IMR-90 (cell line): ENCODE results near the gene COMMD1. TPM values are rescaled to one million over a fixed set of nuclear protein-coding genes. Genes with fewer than 3 reads are reported as not detected.
"Not testable (repeated sequence)": the region's sequence is repeated elsewhere in the genome, so short reads cannot be mapped to it uniquely, and the experiment has no call there.

Experiments used
- ATAC-seq: fragments of 200-7000 bp; cut with Tn5 transposase; 2 replicates; pipeline ENCODE4 v1.9.1; 2020; ENCODE audit warnings: low read depth, mild to moderate bottlenecking, moderate library complexity
- BruUV-seq: library from RNA; stranded (reverse); fragments of 400-500 nt; replicated peaks from 2 replicates; lab custom pipeline; 2021; lab: Mats Ljungman, UMichigan
- CTCF ChIA-PET: fragments of 300-600 bp; formaldehyde crosslinking; extraction: SDS; loops from one replicate; lab custom pipeline; 2021; ENCODE audit warnings: antibody characterized with exemption; lab: Yijun Ruan, JAX
- POLR2A ChIA-PET: fragments of 300-600 bp; sonication (Branson Sonifier 250); formaldehyde crosslinking; loops from one replicate; lab custom pipeline; 2022; ENCODE audit warnings: antibody characterized with exemption; ENCODE audit not compliant: unreplicated experiment; lab: Charles Lee
- DNase-seq: peaks from one replicate; pipeline ENCODE4 v3.0.0; 2013
- H2AFZ ChIP-seq: replicated peaks from 2 replicates; pipeline ENCODE3; 2013; ENCODE audit warnings: low read length, mild to moderate bottlenecking; ENCODE audit not compliant: poor library complexity
- H2AK5ac ChIP-seq: 2 replicates; pipeline ENCODE4 v1.6.1; 2013; ENCODE audit warnings: low read depth, low read length, inconsistent platforms
- H2AK9ac ChIP-seq: replicated peaks from 2 replicates; pipeline ENCODE3; 2013; ENCODE audit warnings: mild to moderate bottlenecking, low read depth, low read length, moderate library complexity; ENCODE audit not compliant: poor library complexity
- H2BK120ac ChIP-seq: 2 replicates; pipeline ENCODE4 v1.6.1; 2013; ENCODE audit warnings: low read depth, low read length, inconsistent platforms
- H2BK15ac ChIP-seq: 3 replicates; pipeline ENCODE4 v1.6.1; 2013; ENCODE audit warnings: low read depth, low read length, inconsistent platforms
- H2BK20ac ChIP-seq: 2 replicates; pipeline ENCODE4 v1.6.1; 2013; ENCODE audit warnings: low read depth, mild to moderate bottlenecking, inconsistent platforms, low read length, moderate library complexity
- H2BK5ac ChIP-seq: 2 replicates; pipeline ENCODE4 v1.6.1; 2013; ENCODE audit warnings: mild to moderate bottlenecking, low read depth, low read length, inconsistent platforms; ENCODE audit not compliant: poor library complexity, severe bottlenecking
- H3K14ac ChIP-seq: replicated peaks from 2 replicates; pipeline ENCODE4 v1.6.1; 2013; ENCODE audit warnings: low read depth, low read length, inconsistent platforms
- H3K18ac ChIP-seq: 2 replicates; pipeline ENCODE4 v1.6.1; 2013; ENCODE audit warnings: low read depth, low read length, control low read depth
- H3K23ac ChIP-seq: 2 replicates; pipeline ENCODE4 v1.6.1; 2013; ENCODE audit warnings: low read depth, low read length, inconsistent platforms
- H3K27ac ChIP-seq: 2 replicates; pipeline ENCODE4 v1.5.1; 2013; ENCODE audit warnings: mild to moderate bottlenecking, control low read depth, low read length; ENCODE audit not compliant: insufficient read depth
- H3K27me3 ChIP-seq: 2 replicates; pipeline ENCODE4 v1.6.1; 2013; ENCODE audit warnings: low read length; ENCODE audit not compliant: control insufficient read depth, insufficient read depth
- H3K36me3 ChIP-seq: 2 replicates; pipeline ENCODE4 v1.6.1; 2013; ENCODE audit warnings: low read length, mixed read lengths; ENCODE audit not compliant: control insufficient read depth, insufficient read depth
- H3K4ac ChIP-seq: 2 replicates; pipeline ENCODE4 v1.6.1; 2013; ENCODE audit warnings: low read depth, low read length, inconsistent platforms
- H3K4me1 ChIP-seq: 2 replicates; pipeline ENCODE4 v1.6.1; 2013; ENCODE audit warnings: low read length, mixed read lengths; ENCODE audit not compliant: control insufficient read depth, insufficient read depth
- H3K4me2 ChIP-seq: 2 replicates; pipeline ENCODE4 v1.6.1; 2013; ENCODE audit warnings: low read depth, mild to moderate bottlenecking, control low read depth, low read length, moderate library complexity
- H3K4me3 ChIP-seq: 2 replicates; pipeline ENCODE4 v1.5.1; 2013; ENCODE audit warnings: low read depth, mild to moderate bottlenecking, control low read depth, low read length, moderate library complexity; ENCODE audit not compliant: insufficient read depth
- H3K56ac ChIP-seq: 2 replicates; pipeline ENCODE4 v1.6.1; 2013; ENCODE audit warnings: low read length, inconsistent platforms; ENCODE audit not compliant: insufficient read depth; ENCODE audit errors: extremely low read depth
- H3K79me1 ChIP-seq, 2 experiments: 2 replicates each; pipeline ENCODE4 v1.6.1; 2013; ENCODE audit warnings: low read length in 2 of 2, inconsistent platforms in 1 of 2, low read depth in 1 of 2
- H3K9ac ChIP-seq: 2 replicates; pipeline ENCODE4 v1.6.1; 2013; ENCODE audit warnings: low read depth, low read length, control low read depth
- H3K9me1 ChIP-seq: 2 replicates; pipeline ENCODE4 v1.6.1; 2013; ENCODE audit warnings: low read length, inconsistent platforms; ENCODE audit not compliant: insufficient read depth
- H3K9me3 ChIP-seq: 2 replicates; pipeline ENCODE4 v1.6.1; 2013; ENCODE audit warnings: low read length; ENCODE audit not compliant: control insufficient read depth, insufficient read depth
- H4K20me1 ChIP-seq: 2 replicates; pipeline ENCODE4 v1.6.1; 2013; ENCODE audit warnings: low read length, inconsistent platforms; ENCODE audit not compliant: insufficient read depth
- H4K5ac ChIP-seq: 2 replicates; pipeline ENCODE4 v1.6.1; 2013; ENCODE audit warnings: mild to moderate bottlenecking, low read depth, low read length, control low read depth
- H4K8ac ChIP-seq, 2 experiments: 2 replicates each; pipeline ENCODE4 v1.6.1; 2013; ENCODE audit warnings: low read depth in 2 of 2, low read length in 2 of 2, control low read depth in 1 of 2, inconsistent platforms in 1 of 2
- H4K91ac ChIP-seq: 2 replicates; pipeline ENCODE4 v1.6.1; 2013; ENCODE audit warnings: low read depth, low read length, inconsistent platforms; ENCODE audit not compliant: insufficient read depth
- BHLHE40 ChIP-seq: fragments of 150-350 bp; IDR thresholded peaks from 2 replicates; pipeline ENCODE4 v1.6.1; 2016; ENCODE audit warnings: mild to moderate bottlenecking, low read depth, low read length
- NFE2L2 ChIP-seq: fragments of 150-350 bp; IDR thresholded peaks from 2 replicates; pipeline ENCODE4 v1.6.1; 2016; ENCODE audit warnings: low read depth, mild to moderate bottlenecking, low read length
- RCOR1 ChIP-seq: IDR thresholded peaks from 2 replicates; pipeline ENCODE4 v1.6.1; 2012; ENCODE audit warnings: mild to moderate bottlenecking, low read length, improper control_type of control experiment; ENCODE audit not compliant: insufficient replicate concordance
- WGBS, 2 experiments: methylation state at CpG; one replicate each; pipeline versions ENCODE4 v1.1.5 to v1.1.7; 2013; ENCODE audit warnings: missing lambda C conversion rate in 2 of 2; ENCODE audit not compliant: insufficient read length in 1 of 2; ENCODE audit errors: extremely low coverage in 2 of 2; 5-methylcytosine and 5-hydroxymethylcytosine counted together
- dilution Hi-C: fragments of 300-500 bp; cut with HindIII; formaldehyde crosslinking; loops from one replicate; pipeline ENCODE4 v1.14.3; 2018; ENCODE audit warnings: low sequenced_read_pairs; ENCODE audit not compliant: unreplicated experiment
- in situ Hi-C: fragments of 300-500 bp; cut with MboI; formaldehyde crosslinking; loops from 3 replicates; pipeline ENCODE4 v1.14.3; 2019; ENCODE audit warnings: low sequenced_read_pairs, inconsistent platforms, mixed read lengths
- intact Hi-C: fragments of 100-400 bp; cut with micrococcal nuclease; formaldehyde crosslinking; loops from 2 replicates; pipeline ENCODE4 v1.10.0; 2022
- polyA plus RNA-seq, 3 experiments: library from polyadenylated mRNA; depleted of rRNA; stranded (reverse); fragments of >200 nt; gene quantifications; 2 replicates each; pipeline ENCODE4 v1.2.3, GENCODE V29; 2012; ENCODE audit warnings: low replicate concordance in 1 of 3
- total RNA-seq: library from RNA; depleted of rRNA; stranded (reverse); fragments of >200 nt; gene quantifications from 2 replicates; pipeline ENCODE4 v1.2.3, GENCODE V29; 2012

Gene COMMD1
- total and polyA plus RNA-seq, 2 of the 4 experiments (the other 2 are of a cell fraction): 42.8 to 60.4 TPM

DNA sequence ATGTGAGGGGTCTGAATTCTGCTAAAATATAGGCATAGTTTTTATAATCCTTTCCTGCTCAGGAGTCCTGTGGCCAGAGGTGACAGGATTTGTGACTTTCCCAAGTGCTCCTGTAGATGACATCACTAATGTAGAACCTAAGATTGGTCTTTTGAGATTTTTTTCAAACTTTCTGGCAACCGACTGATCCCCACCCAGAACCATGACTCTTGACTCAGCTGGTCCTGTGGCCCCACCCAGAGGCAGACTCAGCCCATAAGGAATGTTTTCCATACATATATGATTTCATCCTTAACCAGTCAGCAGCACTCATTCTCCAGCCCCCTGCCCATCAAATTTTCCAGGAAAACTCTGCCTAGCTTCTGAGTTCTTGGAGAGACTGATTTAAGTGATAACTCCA is 46.8 kb downstream of the COMMD1 start:
- dilution Hi-C loops: no loop called here

GRCh38 chr2:61954856-61955255 is 49.4 kb downstream of the COMMD1 start:
- H3K14ac ChIP-seq, CTCF ChIA-PET, H3K4ac ChIP-seq, POLR2A ChIA-PET, H3K27me3 ChIP-seq, H3K4me2 ChIP-seq, H2BK15ac ChIP-seq, H2BK120ac ChIP-seq, H3K9me3 ChIP-seq, DNase-seq, H3K4me1 ChIP-seq, H2BK5ac ChIP-seq, dilution Hi-C loops, H3K79me1 ChIP-seq, H4K8ac ChIP-seq, H3K18ac ChIP-seq, H3K9me1 ChIP-seq, H3K4me3 ChIP-seq, in situ Hi-C loops, H3K36me3 ChIP-seq, ATAC-seq, H2AFZ ChIP-seq, intact Hi-C loops, H3K9ac ChIP-seq, H2AK9ac ChIP-seq, H4K20me1 ChIP-seq, H3K56ac ChIP-seq, H3K23ac ChIP-seq, H3K27ac ChIP-seq, H2BK20ac ChIP-seq, H4K91ac ChIP-seq, H4K5ac ChIP-seq, H2AK5ac ChIP-seq, BruUV-seq: not testable (repeated sequence)
- WGBS, 2 experiments: 97% methylated on average over 5 of the region's 9 CpGs; no CpG with 5 or more reads in 1 of the 2 experiments

More for the DNA sequence above, 46.8 kb downstream of the COMMD1 start:
- H3K18ac ChIP-seq: no peak overlapping the region
- no peak for DNase-seq
- no peaks in the 10 kb centered on the region; the same call in 1 of the 2 replicates for H3K9me1 ChIP-seq
- H3K36me3 ChIP-seq: no peaks in the 10 kb centered on the region
- H2BK20ac ChIP-seq: no peak overlapping the region
- WGBS, 2 experiments: no CpG with 5 or more reads among the region's 1 CpG
- H3K27ac ChIP-seq: no peak overlapping the region
- H3K4me2 ChIP-seq: no peak overlapping the region
- H3K27me3 ChIP-seq: no peaks in the 10 kb centered on the region
- ChIA-PET CTCF (no interaction called here), POLR2A (no interaction called here)
- no peak overlapping the region for H2BK120ac ChIP-seq
- H2AK5ac ChIP-seq: no peak overlapping the region
- no peak overlapping the region for H2AFZ ChIP-seq
- H3K9me3 ChIP-seq: peaks cover 3% of the 10 kb centered on the region; the same call in 1 of the 2 replicates
- H3K9ac ChIP-seq: no peak overlapping the region
- H3K23ac ChIP-seq: no peak overlapping the region
- H3K4ac ChIP-seq: no peak overlapping the region
- H2AK9ac ChIP-seq: no peak overlapping the region
- intact Hi-C loops (no loop called here), in situ Hi-C loops (no loop called here)
- no peaks in the 10 kb centered on the region for H4K20me1 ChIP-seq
- H4K5ac ChIP-seq: no peak overlapping the region
- H3K4me1 ChIP-seq: peaks cover 8% of the 10 kb centered on the region
- TF ChIP-seq BHLHE40 (no peak), RCOR1 (no peak), NFE2L2 (no peak)
- peaks cover 5 to 13% of the 10 kb centered on the region in 2 experiments; a peak in 2 of 4 replicates for H3K79me1 ChIP-seq
- no peak overlapping the region for H4K8ac ChIP-seq
- no peak overlapping the region for H3K14ac ChIP-seq
- no peak for ATAC-seq
- no peak overlapping the region for H2BK5ac ChIP-seq
- BruUV-seq: no TSS peak
- no peak overlapping the region for H3K4me3 ChIP-seq
- no peak overlapping the region for H4K91ac ChIP-seq
- H3K56ac ChIP-seq: no peak overlapping the region
- no peak overlapping the region for H2BK15ac ChIP-seq
